Activated CD8-positive, alpha-beta memory T cell treated with anti-CD3 and anti-CD28 coated beads, Interleukin-2, amount 10 ng/mL, durations not matched to agents 7 days and 5 days (primary cell): ENCODE results near the gene ZMIZ1. TPM values are rescaled to one million over a fixed set of nuclear protein-coding genes. Genes with fewer than 3 reads are reported as not detected.

Source experiments
- ATAC-seq: fragments of 150-1000 bp; cut with Tn5 transposase; one replicate; pipeline ENCODE4 v1.10.0; 2021; ENCODE audit warnings: moderate library complexity
- CTCF ChIA-PET: fragments of 350-600 bp; sonication (Branson Sonifier 250); formaldehyde crosslinking; loops from one replicate; lab custom pipeline; 2021; ENCODE audit warnings: antibody characterized with exemption; lab: Charles Lee
- DNase-seq: peaks from one replicate; pipeline ENCODE4 v3.0.0-alpha.2; 2020
- H3K27ac Mint-ChIP-seq: one replicate; pipeline ENCODE4 v1.8.0; 2021; ENCODE audit warnings: mild to moderate bottlenecking, mixed read lengths
- H3K27me3 Mint-ChIP-seq: one replicate; pipeline ENCODE4 v1.8.0; 2021; ENCODE audit warnings: mixed read lengths
- H3K36me3 Mint-ChIP-seq: one replicate; pipeline ENCODE4 v1.8.0; 2021; ENCODE audit warnings: mild to moderate bottlenecking, mixed read lengths
- H3K4me1 Mint-ChIP-seq: one replicate; pipeline ENCODE4 v1.8.0; 2021; ENCODE audit warnings: mixed read lengths
- H3K4me3 Mint-ChIP-seq: one replicate; pipeline ENCODE4 v1.8.0; 2021; ENCODE audit warnings: mild to moderate bottlenecking, moderate library complexity, mixed read lengths
- H3K9me3 Mint-ChIP-seq: one replicate; pipeline ENCODE4 v1.8.0; 2022; ENCODE audit warnings: low read depth, mixed read lengths
- total RNA-seq, 2 experiments: library from RNA; stranded (reverse); gene quantifications; one replicate each; pipeline ENCODE4 v1.2.3, GENCODE V29; 2021

ZMIZ1 gene
- total RNA-seq, 2 experiments from 2014 or later: 52.7 to 71.5 TPM

DNA sequence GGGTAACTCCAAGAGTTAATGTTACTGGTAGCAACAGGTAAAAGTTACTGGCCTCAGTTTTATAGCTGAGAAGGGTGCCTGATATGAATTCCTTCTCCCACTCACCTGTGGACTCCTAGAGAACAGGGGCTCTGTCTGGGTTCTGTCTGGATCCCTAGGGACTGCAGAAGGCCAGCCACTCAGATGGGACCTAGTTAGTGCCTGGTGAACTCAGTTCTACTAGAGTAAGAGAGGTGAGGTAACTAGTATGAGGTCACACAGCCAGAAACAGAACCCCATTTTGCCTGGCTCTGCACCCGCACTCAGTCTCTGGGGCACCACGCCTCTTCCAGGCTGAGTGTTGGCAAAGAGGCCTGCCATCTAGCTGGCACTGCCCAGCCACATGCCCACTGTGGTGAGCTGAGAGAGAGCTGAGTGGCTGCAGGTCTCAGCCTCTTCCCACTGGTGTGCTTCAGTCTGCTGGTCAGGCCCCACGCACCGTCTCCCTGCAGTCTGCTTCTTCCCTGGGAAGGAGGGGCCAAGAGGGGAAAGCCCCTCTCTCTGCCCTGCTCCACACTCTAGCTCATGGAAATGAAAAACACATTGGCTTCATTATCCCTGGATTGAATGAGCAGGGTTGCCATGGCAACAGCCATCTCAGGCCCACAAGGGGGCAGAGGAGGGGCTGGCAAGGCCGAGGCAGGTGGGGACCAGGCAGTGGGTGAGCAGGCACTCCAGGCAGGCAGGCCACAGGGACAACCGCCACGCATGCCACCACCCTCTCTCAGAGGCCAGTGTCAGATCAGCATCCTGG, 110.6 kb downstream of the ZMIZ1 start:
- Mint-ChIP-seq H3K4me1 (no peaks in the 10 kb centered on the region), H3K36me3 (no peaks in the 10 kb centered on the region), H3K27ac (no peak overlapping the region), H3K9me3 (no peaks in the 10 kb centered on the region), H3K4me3 (no peak overlapping the region), H3K27me3 (no peaks in the 10 kb centered on the region)
- ATAC-seq: no peak
- CTCF ChIA-PET: no interaction called here
- no peak for DNase-seq

DNA sequence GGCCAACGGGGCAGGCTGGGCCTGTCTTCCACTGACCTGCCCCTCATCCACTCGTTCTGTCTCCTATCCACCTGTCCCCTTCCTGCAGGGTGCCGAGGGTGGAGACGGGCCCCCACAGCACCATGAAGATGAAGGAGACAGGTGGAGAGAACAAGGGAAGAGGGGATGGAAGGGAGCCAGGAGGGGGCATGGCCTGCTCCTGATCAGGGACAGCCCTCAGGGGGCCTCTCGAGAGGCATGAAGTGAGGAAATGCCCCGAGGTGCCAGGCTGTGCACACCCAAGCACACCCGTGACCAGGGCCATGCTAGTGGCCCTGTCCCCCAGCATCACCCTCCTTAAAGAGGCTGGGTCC, 111.2 kb downstream of the ZMIZ1 start:
- Mint-ChIP-seq H3K4me1 (no peaks in the 10 kb centered on the region), H3K36me3 (no peaks in the 10 kb centered on the region), H3K9me3 (no peaks in the 10 kb centered on the region), H3K4me3 (no peak overlapping the region), H3K27ac (no peak overlapping the region), H3K27me3 (no peaks in the 10 kb centered on the region)
- ATAC-seq: no peak
- CTCF ChIA-PET: no interaction called here
- DNase-seq: no peak

DNA sequence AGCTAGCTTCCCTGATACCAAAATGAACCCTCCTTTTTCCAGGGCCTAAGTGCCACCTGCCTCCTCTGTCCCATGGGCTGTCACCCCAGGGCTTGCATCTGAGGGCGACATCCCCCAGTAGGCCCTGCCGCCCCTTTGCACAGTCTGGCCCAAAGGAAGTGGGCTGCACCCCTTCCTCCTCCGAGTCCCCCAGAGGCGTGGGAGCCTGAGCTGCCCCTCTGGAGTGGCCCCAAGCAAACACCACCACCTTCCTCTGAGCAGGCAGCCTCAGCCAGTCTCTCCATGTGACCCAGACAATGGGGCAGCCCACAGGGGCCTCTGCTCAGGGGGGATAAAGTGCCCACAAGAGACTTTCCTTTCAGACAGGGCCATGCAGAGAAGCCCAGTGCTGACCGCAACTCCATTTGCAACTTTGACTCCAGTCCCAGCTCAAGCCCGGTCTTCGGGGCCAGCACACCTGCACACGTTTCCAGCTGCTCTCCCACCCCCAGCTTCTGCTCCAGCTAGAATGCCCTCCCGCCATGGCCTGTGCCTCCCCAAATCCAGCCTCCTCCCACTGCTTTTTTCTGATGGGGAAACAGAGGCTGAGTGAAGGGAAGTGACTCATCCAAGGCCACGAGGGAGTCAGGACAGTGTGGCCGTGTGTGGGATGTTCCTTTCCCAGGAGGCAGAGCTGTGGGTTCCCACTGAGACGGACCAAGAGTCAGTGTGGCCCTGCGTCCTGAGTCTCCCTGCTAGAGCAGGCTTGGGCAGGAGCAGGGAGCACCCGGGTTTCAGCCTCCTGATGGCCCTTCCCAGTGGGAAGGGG, 111.9 kb downstream of the ZMIZ1 start:
- no peaks in the 10 kb centered on the region for H3K36me3 Mint-ChIP-seq
- no peaks in the 10 kb centered on the region for H3K27me3 Mint-ChIP-seq
- DNase-seq (no peak), ATAC-seq (no peak)
- H3K27ac Mint-ChIP-seq: no peak overlapping the region
- H3K9me3 Mint-ChIP-seq: no peaks in the 10 kb centered on the region
- H3K4me3 Mint-ChIP-seq: no peak overlapping the region
- no peaks in the 10 kb centered on the region for H3K4me1 Mint-ChIP-seq
- CTCF ChIA-PET: interaction anchor here (3.3 kb wide), 1 partner anchor 15 kb away, joined by 15 read pairs; no protein-coding TSS in a partner anchor

DNA sequence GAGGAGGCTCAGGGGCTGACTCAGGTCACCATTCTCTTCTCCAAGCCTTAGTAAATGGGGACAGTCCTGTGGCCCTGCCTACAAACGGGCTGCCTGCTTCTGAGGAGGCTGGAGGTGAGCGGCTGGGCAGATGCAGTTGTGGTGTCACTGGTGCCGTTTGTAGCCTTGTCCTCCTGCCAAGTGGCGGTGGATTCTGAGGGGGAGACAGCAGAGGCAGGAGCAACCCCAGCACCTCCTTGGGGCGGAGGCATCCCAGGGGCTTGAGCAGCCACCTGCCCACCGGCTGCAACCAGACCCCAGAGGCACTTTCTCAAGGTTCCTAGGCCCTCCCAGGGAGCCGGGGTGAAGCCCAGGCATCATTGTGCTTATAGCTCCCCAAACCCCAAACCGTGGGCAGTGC, 112.5 kb downstream of the ZMIZ1 start:
- H3K9me3 Mint-ChIP-seq: no peaks in the 10 kb centered on the region
- CTCF ChIA-PET: interaction anchor here (3.3 kb wide), 1 partner anchor 14 kb away, joined by 15 read pairs; no protein-coding TSS in a partner anchor
- no peak for ATAC-seq
- H3K4me3 Mint-ChIP-seq: no peak overlapping the region
- H3K4me1 Mint-ChIP-seq: no peaks in the 10 kb centered on the region
- DNase-seq: no peak
- no peak overlapping the region for H3K27ac Mint-ChIP-seq
- H3K27me3 Mint-ChIP-seq: no peaks in the 10 kb centered on the region
- no peaks in the 10 kb centered on the region for H3K36me3 Mint-ChIP-seq

DNA sequence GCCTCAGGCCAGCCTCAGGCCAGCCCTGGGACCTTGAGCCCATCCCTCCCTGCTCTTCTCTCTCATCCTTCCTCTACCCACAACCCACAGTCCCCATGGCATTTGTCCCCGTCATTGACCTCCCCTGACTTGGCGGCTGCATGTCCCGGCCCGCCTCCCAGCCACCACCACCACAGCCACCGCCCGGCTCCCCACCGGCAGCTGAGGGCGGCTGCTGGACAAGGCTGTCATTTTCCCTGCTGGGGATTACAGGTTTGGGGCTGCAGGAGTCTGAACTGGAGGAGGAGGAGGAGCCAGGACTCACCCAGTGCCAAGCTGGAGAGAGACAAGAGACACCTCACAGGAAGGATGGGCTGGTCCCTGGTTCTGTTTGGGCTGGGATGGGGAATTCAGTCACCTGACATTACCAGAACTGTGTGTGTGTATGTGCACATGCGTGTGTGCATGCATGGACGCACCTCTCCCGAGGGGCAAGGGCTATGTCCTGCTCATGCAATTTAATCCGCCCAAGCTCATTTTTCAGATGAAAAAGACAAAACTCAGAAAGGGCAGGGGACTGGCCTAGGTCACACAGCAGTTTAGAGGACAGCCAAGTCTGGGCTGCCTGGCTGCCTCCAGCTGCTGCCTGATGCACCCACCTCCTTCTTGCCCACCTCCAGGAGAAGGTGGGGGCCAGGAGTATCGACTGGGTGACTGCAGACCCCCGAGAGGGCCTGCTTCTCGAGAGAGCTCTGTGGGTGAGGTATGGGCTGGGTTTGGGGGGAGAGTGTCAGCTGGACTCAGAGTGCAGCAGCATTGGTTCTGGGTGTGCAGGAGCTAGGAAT, 113.1 kb downstream of the ZMIZ1 start:
- Mint-ChIP-seq H3K9me3 (no peaks in the 10 kb centered on the region), H3K36me3 (no peaks in the 10 kb centered on the region), H3K27me3 (no peaks in the 10 kb centered on the region), H3K4me1 (no peaks in the 10 kb centered on the region), H3K27ac (no peak overlapping the region), H3K4me3 (no peak overlapping the region)
- DNase-seq: no peak
- ATAC-seq: no peak
- CTCF ChIA-PET: interaction anchor here (3.3 kb wide), 1 partner anchor 14 kb away, joined by 15 read pairs; no protein-coding TSS in a partner anchor

DNA sequence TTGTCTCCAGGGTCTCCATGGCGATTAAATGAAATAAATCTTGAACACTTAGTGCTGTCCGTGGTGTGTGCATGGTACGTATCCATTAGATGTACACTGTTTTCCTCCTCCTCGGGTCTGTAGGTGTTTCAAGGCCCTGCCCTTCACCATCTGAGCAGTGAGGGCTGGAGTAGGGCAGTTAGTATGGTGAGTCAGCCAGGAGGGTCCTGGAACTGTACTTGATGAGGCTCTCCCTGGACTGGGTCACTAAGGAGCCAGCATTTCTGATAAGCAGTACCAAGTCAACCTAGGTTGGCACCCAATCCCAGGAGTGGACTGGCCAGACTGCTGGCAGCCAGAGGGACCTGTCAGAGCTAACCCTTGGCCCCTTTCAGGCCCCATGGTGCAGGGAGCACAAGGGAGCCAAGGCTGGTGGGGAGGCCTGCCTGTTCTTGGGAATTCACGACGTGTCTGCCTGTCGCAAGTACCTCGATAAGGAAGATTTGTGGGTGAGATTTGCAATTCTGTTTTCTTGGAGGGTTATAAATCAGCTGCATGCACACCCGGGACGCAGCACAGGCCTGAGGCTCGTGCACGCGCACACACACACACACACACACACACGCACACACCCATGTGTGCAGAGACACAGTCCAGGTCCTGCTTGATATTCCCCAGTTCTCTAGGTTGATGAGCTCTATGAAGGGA, 114.2 kb downstream of the ZMIZ1 start:
- H3K36me3 Mint-ChIP-seq: no peaks in the 10 kb centered on the region
- ATAC-seq (no peak), DNase-seq (no peak)
- H3K9me3 Mint-ChIP-seq: no peaks in the 10 kb centered on the region
- no peaks in the 10 kb centered on the region for H3K27me3 Mint-ChIP-seq
- H3K4me1 Mint-ChIP-seq: no peaks in the 10 kb centered on the region
- H3K27ac Mint-ChIP-seq: no peak overlapping the region
- CTCF ChIA-PET: interaction anchor here (1.5 to 3.3 kb wide), 2 partner anchors 13 to 15 kb away, joined by 5 to 15 read pairs; no protein-coding TSS in a partner anchor
- no peak overlapping the region for H3K4me3 Mint-ChIP-seq

DNA sequence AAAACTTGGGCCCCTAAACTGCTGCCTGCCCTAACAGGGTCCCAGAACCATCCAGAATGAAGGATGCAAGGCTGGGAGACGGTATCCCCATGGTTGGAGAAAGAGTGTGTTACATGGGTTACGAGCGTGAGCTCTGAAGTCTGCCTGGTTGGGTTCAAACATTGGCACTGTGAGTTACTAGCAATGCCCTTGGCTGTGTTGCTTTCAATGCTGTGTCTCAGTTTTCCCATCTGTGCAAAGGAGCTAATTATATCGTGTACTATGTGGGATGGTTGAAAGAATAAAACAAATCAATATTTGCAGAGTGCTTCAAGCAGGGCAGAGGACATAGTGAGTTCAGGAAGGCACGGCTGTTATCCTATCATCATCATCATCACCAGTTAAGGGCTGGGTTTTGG, 114.7 kb downstream of the ZMIZ1 start:
- Mint-ChIP-seq H3K4me1 (no peaks in the 10 kb centered on the region), H3K4me3 (no peak overlapping the region), H3K9me3 (no peaks in the 10 kb centered on the region), H3K27me3 (no peaks in the 10 kb centered on the region), H3K27ac (no peak overlapping the region), H3K36me3 (no peaks in the 10 kb centered on the region)
- CTCF ChIA-PET: interaction anchor here (1.5 to 3.3 kb wide), 2 partner anchors 12 to 14 kb away, joined by 5 to 15 read pairs; no protein-coding TSS in a partner anchor
- DNase-seq (no peak), ATAC-seq (no peak)

DNA sequence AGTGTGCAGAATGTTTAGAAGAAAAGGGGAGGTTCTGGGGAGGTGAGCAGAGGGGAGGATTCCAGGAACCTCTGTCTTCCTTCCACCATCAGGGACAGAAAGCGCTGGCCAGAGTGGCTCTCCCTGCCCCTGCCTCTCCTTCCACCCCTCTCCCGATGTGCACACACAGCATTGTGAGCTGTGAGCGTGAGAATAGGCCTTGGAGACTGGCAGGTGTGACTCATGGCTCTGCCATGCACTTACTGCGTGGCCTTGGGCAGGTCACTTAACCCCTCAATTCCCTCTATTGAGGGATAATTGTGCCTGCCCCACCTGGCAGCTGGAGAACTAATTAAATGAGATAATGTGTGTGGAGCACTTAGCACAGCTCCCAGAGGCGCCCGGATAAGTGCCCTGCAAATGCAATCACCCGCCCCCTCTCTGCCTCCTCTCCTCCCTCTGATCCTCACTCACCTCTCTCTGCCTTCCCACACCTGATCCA, 115.4 kb downstream of the ZMIZ1 start:
- Mint-ChIP-seq H3K9me3 (no peaks in the 10 kb centered on the region), H3K27me3 (no peaks in the 10 kb centered on the region), H3K36me3 (no peaks in the 10 kb centered on the region), H3K4me3 (no peak overlapping the region), H3K27ac (no peak overlapping the region), H3K4me1 (no peaks in the 10 kb centered on the region)
- CTCF ChIA-PET: interaction anchor here (3.3 kb wide), 1 partner anchor 11 kb away, joined by 15 read pairs; no protein-coding TSS in a partner anchor
- ATAC-seq (no peak), DNase-seq (no peak)

DNA sequence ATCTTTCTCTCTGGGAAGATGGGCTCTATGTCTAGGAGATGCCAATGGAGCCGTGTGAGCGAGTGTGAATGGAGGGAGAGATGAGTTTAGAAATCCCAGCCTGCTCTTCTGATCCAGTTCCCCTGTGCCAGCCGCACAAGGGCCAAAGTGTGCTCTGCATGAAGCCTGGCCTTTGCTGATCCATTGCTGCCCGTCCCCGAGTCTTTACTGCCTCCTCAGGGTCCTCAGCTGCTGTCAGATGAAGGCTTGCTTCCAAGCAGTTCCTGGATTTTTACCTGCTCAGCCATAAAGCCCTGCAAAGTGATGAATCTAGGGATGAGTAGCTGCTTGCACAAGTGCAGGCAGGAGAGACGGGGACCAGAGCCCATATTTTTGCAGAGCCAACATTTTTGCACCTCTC, 115.9 kb downstream of the ZMIZ1 start:
- ATAC-seq (no peak), DNase-seq (no peak)
- no peak overlapping the region for H3K27ac Mint-ChIP-seq
- H3K9me3 Mint-ChIP-seq: no peaks in the 10 kb centered on the region
- CTCF ChIA-PET: no interaction called here
- no peaks in the 10 kb centered on the region for H3K36me3 Mint-ChIP-seq
- H3K4me3 Mint-ChIP-seq: no peak overlapping the region
- H3K4me1 Mint-ChIP-seq: no peaks in the 10 kb centered on the region
- H3K27me3 Mint-ChIP-seq: no peaks in the 10 kb centered on the region

DNA sequence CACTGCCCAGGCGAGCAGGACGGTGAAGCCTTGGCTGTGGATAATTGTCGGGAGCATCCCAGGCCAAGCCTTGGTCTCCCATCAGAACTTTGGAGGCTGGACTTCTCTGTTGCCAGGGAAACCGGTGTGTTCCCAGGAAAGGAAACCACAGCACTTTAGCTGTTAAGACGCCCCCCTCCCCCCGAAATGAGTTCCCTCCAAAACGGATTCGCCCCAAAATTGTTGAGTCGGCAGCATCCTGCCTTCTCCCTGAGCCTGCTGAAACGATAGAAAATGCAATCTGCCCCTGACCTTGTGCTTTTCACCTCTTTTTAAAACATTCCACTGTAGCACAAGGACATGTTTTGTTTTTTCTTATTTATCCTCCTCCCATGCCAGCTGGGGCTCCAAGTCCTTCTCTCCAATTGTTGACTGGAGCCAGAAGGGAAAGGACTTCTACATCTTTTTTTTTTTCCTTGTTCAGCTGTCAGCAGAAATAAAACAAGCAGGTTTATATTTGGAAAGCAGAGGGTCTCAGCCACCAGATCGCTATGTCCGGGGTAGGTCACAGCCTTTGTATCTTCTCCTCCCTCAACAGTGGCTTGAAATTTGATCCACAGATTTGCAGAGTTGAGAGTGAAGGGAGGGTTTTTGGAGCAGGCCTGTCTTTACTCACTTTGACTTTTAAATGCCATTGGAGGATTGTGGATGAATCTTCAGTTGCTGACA, 116.5 kb downstream of the ZMIZ1 start:
- H3K27me3 Mint-ChIP-seq: no peaks in the 10 kb centered on the region
- H3K4me1 Mint-ChIP-seq: no peaks in the 10 kb centered on the region
- no peaks in the 10 kb centered on the region for H3K9me3 Mint-ChIP-seq
- ATAC-seq (no peak), DNase-seq (no peak)
- no peak overlapping the region for H3K4me3 Mint-ChIP-seq
- CTCF ChIA-PET: interaction anchor here (0.9 kb wide), 1 partner anchor 10 kb away, joined by 3 read pairs; no protein-coding TSS in a partner anchor
- H3K36me3 Mint-ChIP-seq: no peaks in the 10 kb centered on the region
- no peak overlapping the region for H3K27ac Mint-ChIP-seq

DNA sequence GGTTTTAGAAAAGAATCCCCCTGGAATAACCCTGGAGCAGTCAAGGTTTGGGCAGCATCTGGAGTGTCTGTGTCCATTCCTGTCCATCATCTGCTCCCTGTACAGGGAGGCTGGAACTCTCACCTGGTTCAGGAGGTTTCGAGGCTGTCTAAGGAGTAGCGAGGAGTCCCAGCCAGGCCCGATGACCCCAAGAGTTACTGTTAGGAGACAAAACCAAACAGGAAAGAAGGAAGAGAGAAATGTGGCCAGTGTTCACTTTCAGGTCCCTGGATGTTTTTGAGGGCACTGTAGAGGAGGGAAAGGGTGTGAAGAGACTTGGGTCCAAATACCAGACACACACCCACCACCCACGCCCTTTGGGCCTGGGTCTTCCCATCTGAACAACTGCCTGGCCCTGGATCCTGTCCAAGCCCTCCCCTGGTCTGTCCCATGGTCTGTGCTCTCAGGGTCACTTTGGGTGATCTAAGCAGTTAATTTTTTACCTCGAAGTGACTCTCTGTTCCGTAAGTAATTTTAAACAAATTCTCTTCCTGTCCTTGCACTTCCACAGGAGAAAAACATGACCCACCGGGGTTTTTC, 117.1 kb downstream of the ZMIZ1 start:
- no peak for ATAC-seq
- no peaks in the 10 kb centered on the region for H3K36me3 Mint-ChIP-seq
- no peak overlapping the region for H3K27ac Mint-ChIP-seq
- DNase-seq: no peak
- no peaks in the 10 kb centered on the region for H3K4me1 Mint-ChIP-seq
- no peaks in the 10 kb centered on the region for H3K9me3 Mint-ChIP-seq
- H3K27me3 Mint-ChIP-seq: no peaks in the 10 kb centered on the region
- H3K4me3 Mint-ChIP-seq: no peak overlapping the region
- CTCF ChIA-PET: interaction anchor here (0.9 kb wide), 1 partner anchor 9 kb away, joined by 3 read pairs; no protein-coding TSS in a partner anchor
